Measurements from ENCODE around the gene ALPK1.
A peak's percentile ranks its signal among the peaks of the same experiment; 100 is the strongest.
"Not testable (repeated sequence)": the region's sequence is repeated elsewhere in the genome, so short reads cannot be mapped to it uniquely, and the experiment has no call there.

Gene ALPK1

GRCh38 chr4:112284662-112285411 is 12.3 kb upstream of the ALPK1 start:
- DNase-seq (ENCODE audit: low read depth in 2 of 2): peak in 1 of 2 donors; percentile 10

DNA sequence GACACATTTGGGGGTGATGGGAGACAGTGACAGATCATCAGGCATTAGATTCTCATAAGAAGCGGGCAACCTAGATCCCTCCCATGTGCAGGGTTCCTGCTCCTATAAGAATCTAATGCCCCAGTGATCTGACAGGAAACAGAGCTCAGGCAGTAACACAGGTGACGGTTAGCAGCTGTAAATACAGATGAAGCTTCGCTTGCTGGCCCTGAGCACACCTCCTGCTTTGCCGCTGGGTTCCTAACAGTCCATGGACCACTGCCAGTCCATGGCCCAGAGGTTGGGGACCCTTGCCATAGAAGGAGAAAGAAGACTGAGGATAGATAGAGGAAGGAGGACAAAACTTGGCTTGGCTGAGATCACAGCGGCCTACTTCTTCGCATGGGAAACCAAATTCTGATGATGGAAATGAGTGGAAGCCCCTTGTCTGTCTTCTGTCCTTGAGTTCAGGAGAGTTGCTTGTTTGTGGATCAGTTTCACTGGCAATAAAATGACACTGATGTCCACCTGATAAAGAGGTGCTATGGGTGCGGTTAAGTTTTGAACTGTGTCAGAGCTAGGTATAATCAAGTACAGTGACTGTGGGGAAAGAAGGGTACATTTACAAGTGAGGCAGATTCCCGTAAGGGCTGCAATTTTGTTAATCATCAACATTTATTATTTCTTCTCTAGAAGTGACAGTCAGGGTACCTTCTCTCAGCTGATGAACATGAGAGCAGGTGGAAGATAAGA is 9.7 kb upstream of the ALPK1 start:
- DNase-seq (ENCODE audit: low read depth in 2 of 2): no peak

DNA sequence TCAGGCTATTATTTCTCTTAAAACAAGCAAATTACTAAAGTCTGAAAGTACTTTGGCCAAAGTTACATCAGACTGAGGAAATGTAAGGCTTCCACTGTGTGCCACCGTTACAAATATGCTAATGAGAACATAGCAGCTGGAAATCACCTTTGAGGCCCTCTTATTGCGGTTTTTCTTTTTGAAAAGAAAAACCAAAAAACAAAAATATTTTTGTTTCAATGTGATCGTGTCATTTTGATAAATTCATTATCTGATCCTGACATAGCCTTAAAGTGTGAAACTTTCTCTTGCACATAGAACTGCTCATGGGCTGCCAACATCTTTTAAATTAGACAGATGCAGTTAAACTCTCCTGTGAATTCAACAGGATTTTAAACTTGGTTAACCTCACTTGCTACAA is 8.7 kb upstream of the ALPK1 start:
- no peak for DNase-seq (ENCODE audit: low read depth in 2 of 2)

DNA sequence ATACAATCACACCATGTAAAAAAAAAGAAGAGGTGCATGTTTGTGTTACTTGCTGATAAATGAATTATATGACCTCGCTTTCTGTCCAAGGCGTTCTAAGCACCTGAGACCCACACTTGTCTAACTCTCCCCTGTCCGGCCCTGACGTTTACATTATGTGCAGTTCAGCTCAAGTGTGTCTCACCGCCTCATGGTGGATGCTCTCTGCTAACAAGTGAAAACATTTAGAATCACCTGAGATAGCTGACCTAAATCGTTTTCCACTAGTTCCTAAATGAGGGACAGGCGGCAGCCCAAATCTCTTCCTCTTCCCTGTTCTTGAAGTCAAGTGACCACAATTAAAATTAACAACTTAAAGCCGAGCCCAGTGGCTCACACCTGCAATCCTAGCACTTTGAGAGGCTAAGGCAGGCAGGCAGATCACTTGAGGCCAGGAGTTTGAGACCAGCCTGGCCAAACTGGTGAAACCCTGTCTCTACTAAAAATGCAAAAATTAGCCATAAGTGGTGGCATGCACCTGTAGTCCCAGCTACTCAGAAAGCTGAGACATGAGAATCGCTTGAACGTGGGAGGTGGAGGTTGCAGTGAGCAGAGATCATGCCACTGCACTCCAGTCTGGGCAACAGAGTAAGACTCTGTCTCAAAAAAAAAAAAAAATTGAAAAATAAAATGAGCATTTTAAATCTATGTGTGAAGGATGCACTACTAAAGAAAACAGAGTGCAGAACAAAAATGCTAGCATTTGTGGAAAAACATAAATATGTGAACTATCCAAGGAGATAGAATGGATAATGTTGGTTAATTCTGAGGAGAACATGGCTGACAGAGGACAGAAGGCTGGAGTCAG is 7.5 kb upstream of the ALPK1 start:
- no peak for DNase-seq (ENCODE audit: low read depth in 2 of 2)

DNA sequence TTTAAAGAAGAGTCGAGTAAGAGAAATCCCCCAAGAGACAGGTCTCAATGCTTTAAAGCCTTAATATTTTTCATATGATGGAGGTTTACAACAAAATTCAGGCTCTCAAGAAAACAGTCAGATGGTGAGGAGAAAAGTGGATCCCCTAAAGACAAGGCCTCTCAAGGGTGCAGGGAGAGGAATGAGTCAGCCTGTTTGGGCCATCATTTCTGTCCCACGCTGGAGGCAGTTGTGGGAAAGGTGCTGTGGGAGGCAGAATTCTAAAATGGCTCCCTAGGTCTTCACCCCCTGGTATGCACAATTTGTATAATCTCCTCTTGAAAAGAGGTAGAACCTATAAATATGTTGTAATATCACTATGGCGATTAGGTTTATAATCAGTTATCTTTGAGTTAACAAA is 6.8 kb upstream of the ALPK1 start:
- no peak for DNase-seq (ENCODE audit: low read depth in 2 of 2)

DNA sequence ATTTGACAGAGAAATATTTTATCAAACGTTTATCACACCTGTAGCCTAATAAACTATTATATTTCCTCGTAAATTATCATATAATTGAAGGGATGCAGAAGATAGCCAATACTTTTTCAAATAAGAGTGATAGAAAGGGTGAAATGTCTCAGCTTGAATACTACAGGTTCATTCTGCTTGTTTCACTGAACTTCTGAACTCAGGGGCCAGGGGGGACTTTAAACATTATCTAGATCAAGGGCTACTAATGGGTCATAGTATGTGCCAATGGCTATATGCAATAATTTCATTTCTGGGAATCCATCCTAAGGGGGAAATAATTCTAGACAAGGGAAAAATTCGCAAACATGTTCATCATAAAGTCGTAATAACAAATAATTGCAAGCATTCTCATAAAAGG is 2.6 kb downstream of the ALPK1 start:
- DNase-seq (ENCODE audit: low read depth in 2 of 2): no peak

DNA sequence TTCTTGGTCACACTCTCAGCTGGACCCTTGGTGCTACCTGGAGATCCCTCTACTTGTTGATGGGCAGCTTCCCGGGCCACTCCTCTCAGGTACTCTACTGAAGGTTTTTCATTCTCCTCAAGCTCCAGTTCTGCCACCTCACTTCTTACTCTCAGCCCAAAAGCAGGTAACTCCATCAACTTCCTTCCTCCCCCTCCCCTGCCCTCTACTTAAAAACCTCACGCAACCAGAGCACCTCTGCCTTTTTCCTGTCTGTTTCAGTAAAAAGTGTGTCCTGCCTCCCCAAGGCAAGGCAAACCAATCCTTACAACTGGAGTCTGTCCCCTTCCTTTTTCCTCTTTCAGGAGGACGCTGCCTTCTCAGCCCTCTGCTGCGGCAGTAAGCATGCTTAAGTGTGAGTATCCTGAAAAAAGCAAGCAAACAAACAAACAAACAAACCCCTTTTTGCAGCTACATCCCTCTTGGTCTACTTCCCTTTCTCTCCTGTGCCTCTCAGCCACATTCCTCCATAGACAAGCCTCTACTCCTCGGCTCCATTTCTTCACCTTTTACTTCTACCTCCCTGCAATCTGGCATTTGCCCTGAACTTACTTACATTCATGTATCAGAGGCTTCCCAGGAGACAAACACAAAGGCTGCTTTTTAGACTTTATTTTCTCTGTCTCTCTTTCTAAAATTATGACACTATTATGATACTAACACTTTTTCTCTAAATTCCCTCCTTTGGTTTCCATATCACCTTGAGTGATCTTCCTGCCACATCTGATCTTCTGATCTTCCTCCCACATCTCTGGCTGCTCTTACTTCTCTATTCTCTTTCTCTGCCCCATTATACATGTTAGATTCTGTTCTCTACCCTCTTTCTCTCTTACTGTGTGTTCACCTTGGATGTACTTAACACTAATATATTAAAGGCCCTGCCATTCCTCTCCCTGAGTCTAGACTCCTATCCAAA is 5.4 kb downstream of the ALPK1 start:
- no peak for DNase-seq (ENCODE audit: low read depth in 2 of 2)

DNA sequence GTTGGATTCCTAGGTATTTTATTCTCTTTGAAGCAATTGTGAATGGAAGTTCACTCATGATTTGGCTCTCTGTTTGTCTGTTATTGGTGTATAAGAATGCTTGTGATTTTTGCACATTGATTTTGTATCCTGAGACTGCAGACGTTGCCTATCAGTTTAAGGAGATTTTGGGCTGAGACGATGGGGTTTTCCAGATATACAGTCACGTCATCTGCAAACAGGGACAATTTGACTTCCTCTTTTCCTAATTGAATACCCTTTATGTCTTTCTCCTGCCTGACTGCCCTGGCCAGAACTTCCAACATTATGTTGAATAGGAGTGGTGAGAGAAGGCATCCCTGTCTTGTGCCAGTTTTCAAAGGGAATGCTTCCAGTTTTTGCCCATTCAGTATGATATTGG is 8.3 kb downstream of the ALPK1 start:
- DNase-seq (ENCODE audit: low read depth in 2 of 2): not testable (repeated sequence)

DNA sequence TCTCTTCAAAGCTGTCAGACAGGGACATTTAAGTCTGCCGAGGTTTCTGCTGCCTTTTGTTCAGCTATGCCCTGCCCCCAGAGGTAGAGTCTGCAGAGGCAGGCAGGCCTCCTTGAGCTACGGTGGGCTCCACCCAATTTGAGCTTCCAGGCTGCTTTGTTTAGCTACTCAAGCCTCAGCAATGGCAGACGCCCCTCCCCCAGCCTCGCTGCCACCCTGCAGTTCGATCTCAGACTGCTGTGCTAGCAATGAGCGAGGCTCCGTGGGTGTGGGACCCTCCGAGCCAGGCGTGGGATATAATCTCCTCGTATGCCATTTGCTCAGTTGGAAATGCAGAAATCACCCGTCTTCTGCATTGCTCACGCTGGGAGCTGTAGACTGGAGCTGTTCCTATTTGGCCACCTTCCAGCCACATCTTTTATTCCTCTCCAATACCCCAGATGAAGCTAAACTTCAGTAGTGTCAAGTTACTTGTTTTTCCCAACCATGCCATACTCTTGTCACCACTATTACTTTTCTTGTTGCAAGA is 12.2 kb downstream of the ALPK1 start:
- peak in 1 of 2 donors; percentile 10 for DNase-seq (ENCODE audit: low read depth in 2 of 2)

- no peak for DNase-seq (ENCODE audit: low read depth in 2 of 2)
These were observed 14.3 kb downstream of the ALPK1 start for GRCh38 chr4:112311516-112311915.

DNA sequence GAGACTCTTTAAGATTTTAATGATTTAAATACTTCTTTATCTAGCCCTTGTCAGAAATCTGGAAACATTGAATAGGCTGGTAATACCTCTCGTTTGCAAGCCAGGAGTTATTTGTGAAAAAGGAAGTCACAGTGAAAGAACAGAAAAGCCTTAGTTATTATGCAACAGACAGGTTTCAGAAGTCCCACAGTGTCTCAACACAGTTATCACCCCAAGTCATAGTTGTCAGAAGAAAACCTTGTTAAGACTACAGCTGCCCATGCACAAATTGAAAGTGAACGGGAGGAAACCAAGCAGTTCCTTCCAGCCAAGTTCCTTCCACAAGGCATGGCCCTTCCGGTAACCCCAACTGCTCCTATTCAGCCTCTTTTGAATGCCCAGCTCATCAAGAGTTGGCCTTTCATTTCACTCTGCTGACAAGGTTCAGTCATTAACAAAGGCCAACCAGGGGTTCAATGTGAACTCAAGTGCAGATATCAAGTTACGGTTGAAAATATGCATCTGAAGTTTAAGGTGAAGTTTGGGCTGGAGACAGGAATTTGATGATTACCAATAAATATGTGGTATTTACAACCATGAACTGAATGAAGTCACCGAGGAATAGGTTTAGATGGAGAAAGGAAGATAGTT is 15.6 kb downstream of the ALPK1 start:
- DNase-seq (ENCODE audit: low read depth in 2 of 2): no peak

- DNase-seq (ENCODE audit: low read depth in 2 of 2): no peak
These were observed 18.3 kb downstream of the ALPK1 start for GRCh38 chr4:112315446-112315845.

GRCh38 chr4:112316360-112316759 is 19.2 kb downstream of the ALPK1 start:
- DNase-seq (ENCODE audit: low read depth in 2 of 2): no peak

DNA sequence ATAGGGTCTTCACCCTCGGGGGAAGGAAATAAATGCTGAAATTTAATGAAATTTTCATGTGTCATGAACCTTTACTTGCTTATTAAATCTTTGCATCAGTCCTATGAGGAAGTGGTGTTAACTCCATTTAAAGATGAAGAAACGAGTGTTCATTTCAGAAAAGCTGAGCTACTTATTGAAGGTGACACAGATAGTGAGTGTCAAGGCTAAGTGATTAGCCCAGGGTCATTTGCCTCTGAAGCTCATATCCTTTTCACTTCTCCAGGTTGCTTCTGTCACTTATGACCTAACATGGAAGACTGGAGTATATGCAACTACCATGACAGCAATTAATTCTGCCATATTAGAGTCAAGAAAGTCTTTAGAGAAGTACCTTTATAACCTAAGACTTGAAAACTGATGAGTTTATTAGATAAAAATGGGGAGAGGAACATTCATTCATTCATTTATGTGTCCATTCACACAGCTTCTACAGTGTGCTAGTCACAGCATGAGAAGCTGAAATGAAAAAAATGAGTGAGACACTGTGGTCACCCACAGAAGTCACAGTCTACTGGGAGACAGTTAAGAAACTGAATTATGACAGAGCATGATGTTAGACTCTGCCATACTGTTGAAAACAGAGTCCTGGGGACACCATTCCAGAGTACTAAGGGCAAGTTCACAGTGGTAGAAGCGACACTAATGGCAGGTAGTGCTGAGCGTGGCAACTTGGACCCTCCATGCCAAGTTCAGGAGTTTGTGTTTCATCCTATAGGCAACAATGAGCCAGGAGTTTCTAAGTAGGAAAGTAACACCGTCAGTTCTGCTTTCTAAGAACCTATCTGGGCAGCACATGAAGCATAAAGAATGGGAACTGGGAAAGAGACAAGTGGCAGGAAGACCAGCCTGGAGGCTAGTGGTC is 21.3 kb downstream of the ALPK1 start:
- DNase-seq (ENCODE audit: low read depth in 2 of 2): no peak

DNA sequence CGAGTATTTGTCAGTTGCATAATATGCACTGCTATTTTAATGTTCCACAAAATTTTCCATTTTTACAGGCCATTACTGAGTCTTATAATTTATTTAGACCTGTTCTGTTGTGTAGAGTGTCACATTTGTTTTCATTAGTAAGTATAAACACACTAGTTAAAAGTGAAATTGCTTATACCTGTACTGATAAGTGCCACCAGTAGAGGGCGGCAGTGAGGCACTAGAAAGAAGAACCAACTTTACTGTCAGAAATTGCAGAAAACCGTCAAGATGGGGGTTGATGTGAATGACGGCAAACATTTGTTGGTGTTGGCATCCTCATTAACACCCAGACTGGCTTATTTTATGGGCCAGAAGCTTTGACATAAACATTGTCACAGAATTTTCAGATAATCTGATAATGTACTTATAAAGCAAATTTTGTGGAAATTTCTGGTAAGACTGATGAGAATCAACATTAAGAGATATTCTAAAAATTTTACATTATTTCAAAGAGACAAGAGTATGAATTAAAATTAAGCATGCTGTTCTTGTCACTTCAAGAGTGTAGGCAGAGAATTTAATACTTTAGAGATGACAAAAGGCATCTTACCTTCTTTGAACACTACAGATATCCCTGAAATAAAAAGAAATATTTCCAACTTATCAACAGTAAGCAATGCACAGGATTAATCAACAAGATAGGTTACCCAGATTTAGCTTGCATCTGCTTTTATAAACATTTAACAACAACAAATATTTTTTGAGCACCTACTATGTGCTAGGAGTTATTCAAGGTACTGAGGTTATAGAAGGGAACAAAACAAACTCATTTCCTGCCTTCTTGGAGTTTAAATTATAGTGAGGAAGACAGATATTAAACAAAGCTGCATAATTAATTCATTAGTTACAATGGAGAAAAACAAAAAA is 24.9 kb downstream of the ALPK1 start:
- DNase-seq (ENCODE audit: low read depth in 2 of 2): peak; percentile 47 to 65

GRCh38 chr4:112322866-112323265 is 25.7 kb downstream of the ALPK1 start:
- DNase-seq (ENCODE audit: low read depth in 2 of 2): no peak

DNA sequence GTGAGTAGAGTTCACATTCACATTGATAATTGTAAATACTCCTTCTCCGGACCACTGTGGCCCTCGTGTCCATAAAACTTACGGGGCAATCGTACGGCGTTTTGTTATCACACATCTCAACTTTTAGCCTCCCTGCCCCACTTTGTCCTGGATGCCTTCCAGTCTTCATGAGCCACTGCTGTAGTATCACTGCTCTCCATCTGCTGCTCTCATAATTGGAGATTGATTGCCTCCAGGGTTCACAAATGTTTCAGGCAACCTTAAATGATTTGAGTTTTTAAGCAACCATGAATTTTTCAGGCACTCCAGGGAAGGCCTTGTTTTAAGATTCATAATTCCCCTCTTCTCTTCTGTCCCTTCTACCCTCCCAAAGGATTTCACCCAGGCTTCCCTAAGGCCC is 28.4 kb downstream of the ALPK1 start:
- no peak for DNase-seq (ENCODE audit: low read depth in 2 of 2)

GRCh38 chr4:112327965-112328733 is 31.0 kb downstream of the ALPK1 start:
- no peak for DNase-seq (ENCODE audit: low read depth in 2 of 2)

Measured in stimulated activated CD8-positive, alpha-beta memory T cell treated with anti-CD3 and anti-CD28 coated beads, Interleukin-7, amount 100 ng/mL, for 4 hours (primary cell).